ENCODE measurements around the gene SDK1.

Gene SDK1

DNA sequence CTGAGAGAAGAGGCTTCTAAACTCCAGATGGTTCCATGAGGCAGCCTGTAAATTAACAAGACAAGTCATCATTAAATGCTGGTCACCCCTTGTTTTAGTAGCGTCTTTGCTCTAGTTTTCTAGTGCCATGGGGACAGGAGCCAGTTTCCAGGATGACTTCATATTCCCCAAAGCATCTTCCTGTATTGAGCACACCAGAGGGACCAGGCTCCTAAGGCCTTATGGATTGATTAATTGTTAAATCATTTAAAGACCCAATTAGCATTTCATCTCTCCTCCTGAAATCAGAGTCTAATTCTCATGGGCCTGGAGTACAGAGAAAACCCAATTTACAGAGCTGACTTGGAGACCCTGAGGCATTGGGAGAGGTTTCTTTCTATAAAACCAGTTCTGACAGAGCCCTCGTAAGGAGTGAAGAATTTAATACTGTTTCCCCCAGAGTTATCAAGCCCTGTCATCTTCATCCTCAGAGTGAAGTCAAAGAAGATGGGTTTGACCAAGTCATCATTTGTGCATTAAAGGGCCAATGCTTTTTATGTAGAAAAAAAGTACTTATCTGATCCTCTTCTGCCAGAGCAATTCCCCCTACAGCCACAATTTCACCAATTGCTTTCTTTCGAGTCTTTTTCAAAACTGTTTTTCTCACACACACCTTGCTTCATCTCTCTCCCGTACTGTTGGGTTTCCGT lies 678.7 kb downstream of the SDK1 start:
- Histone ChIP-seq H3K9me3 (no peaks in the 10 kb centered on the region), H3K27me3 (no peaks in the 10 kb centered on the region), H3K4me1 (no peaks in the 10 kb centered on the region), H3K4me3 (ENCODE audit: low read depth, low read length) (no peak overlapping the region), H3K36me3 (no peaks in the 10 kb centered on the region)
- no peak for DNase-seq
- TF ChIP-seq CTCF (IDR thresholded peaks at IDR 0.05; ENCODE audit: low read depth, low read length) = no peak

DNA sequence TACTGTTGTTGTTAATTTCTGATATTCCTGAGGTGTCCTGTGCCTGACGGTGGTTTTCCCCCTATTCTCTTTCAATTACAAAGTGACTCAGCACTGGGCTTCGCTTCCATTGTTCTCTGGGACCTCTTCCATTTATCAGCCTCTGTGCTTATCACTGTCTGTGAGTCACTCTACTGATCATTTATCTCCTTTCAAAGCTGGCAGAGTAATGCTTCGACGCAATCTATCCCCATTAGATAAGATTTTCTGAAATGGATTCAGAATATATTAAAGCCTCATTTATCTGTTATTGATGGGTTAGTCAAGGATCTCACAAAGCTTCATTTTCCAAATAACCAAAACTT lies 679.2 kb downstream of the SDK1 start:
- Histone ChIP-seq H3K4me1 (no peaks in the 10 kb centered on the region), H3K9me3 (no peaks in the 10 kb centered on the region), H3K4me3 (ENCODE audit: low read depth, low read length) (no peak overlapping the region), H3K36me3 (no peaks in the 10 kb centered on the region), H3K27me3 (no peaks in the 10 kb centered on the region)
- TF ChIP-seq CTCF (IDR thresholded peaks at IDR 0.05; ENCODE audit: low read depth, low read length) = no peak
- DNase-seq = no peak

DNA sequence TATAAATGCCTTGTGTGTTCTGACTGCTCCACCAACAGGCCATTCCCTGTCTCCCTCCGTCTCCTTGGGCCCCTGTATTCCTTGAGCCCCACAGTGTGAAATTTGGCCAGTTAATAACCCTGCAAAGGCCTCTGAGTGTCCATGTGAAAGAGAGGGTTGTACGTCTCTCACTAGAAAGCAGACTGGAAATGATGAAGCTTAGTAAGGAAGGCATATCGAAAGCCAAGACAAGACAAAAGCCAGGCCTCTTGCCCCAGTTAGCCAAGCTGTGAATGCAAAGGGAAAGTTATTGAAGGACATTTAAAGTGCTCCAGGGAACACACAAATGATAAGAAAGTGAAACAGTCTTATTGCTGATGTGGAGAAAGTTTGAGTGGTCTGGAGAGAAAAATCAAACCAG lies 680.2 kb downstream of the SDK1 start:
- no peak for DNase-seq
- Histone ChIP-seq H3K9me3 (no peaks in the 10 kb centered on the region), H3K4me3 (ENCODE audit: low read depth, low read length) (no peak overlapping the region), H3K27me3 (no peaks in the 10 kb centered on the region), H3K36me3 (no peaks in the 10 kb centered on the region), H3K4me1 (no peaks in the 10 kb centered on the region)
- no peak for TF ChIP-seq CTCF (IDR thresholded peaks at IDR 0.05; ENCODE audit: low read depth, low read length)

DNA sequence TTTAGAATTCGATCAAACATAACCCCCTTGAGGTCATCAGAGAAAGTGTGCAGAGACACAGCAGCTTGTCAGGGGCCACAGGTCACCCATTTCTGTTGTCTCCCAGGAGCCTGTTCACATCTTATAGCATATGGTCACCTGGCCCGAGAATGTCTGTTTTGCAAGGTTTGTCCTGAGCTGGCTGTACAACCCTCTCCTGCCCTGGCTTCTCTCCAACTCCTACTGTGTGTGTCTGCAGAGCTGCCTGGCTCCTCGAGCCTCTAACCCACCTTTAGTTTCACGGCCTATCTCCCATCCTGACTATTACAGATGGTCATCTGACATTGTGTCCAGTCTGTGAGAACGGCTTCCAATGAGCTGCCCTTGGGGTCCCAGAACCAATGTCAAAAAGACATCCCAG lies 683.4 kb downstream of the SDK1 start:
- DNase-seq = no peak
- no peak for TF ChIP-seq CTCF (IDR thresholded peaks at IDR 0.05; ENCODE audit: low read depth, low read length)
- Histone ChIP-seq H3K27me3 (no peaks in the 10 kb centered on the region), H3K36me3 (no peaks in the 10 kb centered on the region), H3K4me1 (no peaks in the 10 kb centered on the region), H3K9me3 (peaks cover 3% of the 10 kb centered on the region; the same call in 1 of the 2 replicates), H3K4me3 (ENCODE audit: low read depth, low read length) (no peak overlapping the region)

- Histone ChIP-seq H3K4me3 (ENCODE audit: low read depth, low read length) (no peak overlapping the region), H3K9me3 (peaks cover 3% of the 10 kb centered on the region; the same call in 1 of the 2 replicates), H3K36me3 (no peaks in the 10 kb centered on the region), H3K27me3 (no peaks in the 10 kb centered on the region), H3K4me1 (no peaks in the 10 kb centered on the region)
- no peak for TF ChIP-seq CTCF (IDR thresholded peaks at IDR 0.05; ENCODE audit: low read depth, low read length)
- DNase-seq = no peak
These were observed 685.9 kb downstream of the SDK1 start for GRCh38 chr7:3986927-3987326.

- TF ChIP-seq CTCF (IDR thresholded peaks at IDR 0.05; ENCODE audit: low read depth, low read length) = no peak
- Histone ChIP-seq H3K9me3 (peaks cover 3% of the 10 kb centered on the region; the same call in 1 of the 2 replicates), H3K27me3 (no peaks in the 10 kb centered on the region), H3K4me1 (no peaks in the 10 kb centered on the region), H3K4me3 (ENCODE audit: low read depth, low read length) (no peak overlapping the region), H3K36me3 (no peaks in the 10 kb centered on the region)
- no peak for DNase-seq
These were observed 686.4 kb downstream of the SDK1 start for GRCh38 chr7:3987426-3987927.
